HT1080 (cell line): ENCODE results near the gene ADCY3. TPM values are rescaled to one million over a fixed set of nuclear protein-coding genes. Genes with fewer than 3 reads are reported as not detected.
A peak's percentile ranks its signal among the peaks of the same experiment; 100 is the strongest.
"Not testable (repeated sequence)": the region's sequence is repeated elsewhere in the genome, so short reads cannot be mapped to it uniquely, and the experiment has no call there.

Source experiments
- DNase-seq: peaks from one replicate; pipeline ENCODE4 v3.0.0-alpha.2; 2015; ENCODE audit warnings: low read depth
- total RNA-seq: library from RNA; depleted of rRNA; stranded (reverse); fragments of >200 nt; shearing (Covaris generic); gene quantifications from 2 replicates; pipeline ENCODE4 v1.2.3, GENCODE V29; 2014

The ADCY3 gene
- total RNA-seq, 1 experiment from 2014 or later, result 73.5 TPM

- DNase-seq, result no peak
These were observed 103.6 kb downstream of the ADCY3 start for GRCh38 chr2:24816404-24816803.

- DNase-seq, result no peak
These were observed 104.9 kb downstream of the ADCY3 start for GRCh38 chr2:24815171-24815570.

GRCh38 chr2:24814516-24814915 lies 105.5 kb downstream of the ADCY3 start:
- no peak for DNase-seq

- no peak for DNase-seq
These were observed 106.3 kb downstream of the ADCY3 start for GRCh38 chr2:24813691-24814137.

GRCh38 chr2:24809316-24810007 lies 110.6 kb downstream of the ADCY3 start:
- no peak for DNase-seq

- DNase-seq, result no peak
These were observed 113.4 kb downstream of the ADCY3 start for GRCh38 chr2:24806661-24807036.

GRCh38 chr2:24805811-24806660 lies 114.0 kb downstream of the ADCY3 start:
- not testable (repeated sequence) for DNase-seq

- not testable (repeated sequence) for DNase-seq
These were observed 119.5 kb downstream of the ADCY3 start for GRCh38 chr2:24800487-24800886.

- no peak for DNase-seq
These were observed 122.4 kb downstream of the ADCY3 start for GRCh38 chr2:24797644-24798043.

GRCh38 chr2:24793761-24794435 lies 126.1 kb downstream of the ADCY3 start:
- DNase-seq, result peak; percentile 12

- DNase-seq, result peak; percentile 96
These were observed 126.9 kb downstream of the ADCY3 start, which contains the start of the genes CENPO and PTRHD1 for GRCh38 chr2:24792874-24793760. Gene CENPO, plus strand, starts transcription at chr2:24793425. Its CDS starts 495 bp downstream, at chr2:24793920. Gene PTRHD1, minus strand, starts transcription at chr2:24793391. Its CDS starts 14 bp downstream, at chr2:24793377.

- no peak for DNase-seq
These were observed 127.5 kb downstream of the ADCY3 start for GRCh38 chr2:24792542-24792873.

- no peak for DNase-seq
These were observed 128.6 kb downstream of the ADCY3 start for GRCh38 chr2:24791452-24791851.

- DNase-seq, result no peak
These were observed 131.2 kb downstream of the ADCY3 start for GRCh38 chr2:24788816-24789215.

- no peak for DNase-seq
These were observed 132.5 kb downstream of the ADCY3 start for GRCh38 chr2:24787532-24787931.

- no peak for DNase-seq
These were observed 134.2 kb downstream of the ADCY3 start for GRCh38 chr2:24785671-24786321.

GRCh38 chr2:24783641-24784040 lies 136.4 kb downstream of the ADCY3 start:
- no peak for DNase-seq

GRCh38 chr2:24779116-24779515 lies 140.9 kb downstream of the ADCY3 start:
- DNase-seq, result no peak

GRCh38 chr2:24774373-24774772 lies 145.7 kb downstream of the ADCY3 start:
- DNase-seq, result no peak
